GM18873 (cell line): ENCODE data around the gene GFPT1.
"Not testable (repeated sequence)": the region's sequence is repeated elsewhere in the genome, so short reads cannot be mapped to it uniquely, and the experiment has no call there.

ENCODE experiments used
- ATAC-seq: cut with Tn5 transposase; IDR thresholded peaks from one replicate; pipeline ENCODE4 v1.9.1; 2021; ENCODE audit warnings: mild to moderate bottlenecking, moderate library complexity, moderate number of reproducible peaks; ENCODE audit not compliant: unreplicated experiment, low FRiP score

GFPT1 gene

DNA sequence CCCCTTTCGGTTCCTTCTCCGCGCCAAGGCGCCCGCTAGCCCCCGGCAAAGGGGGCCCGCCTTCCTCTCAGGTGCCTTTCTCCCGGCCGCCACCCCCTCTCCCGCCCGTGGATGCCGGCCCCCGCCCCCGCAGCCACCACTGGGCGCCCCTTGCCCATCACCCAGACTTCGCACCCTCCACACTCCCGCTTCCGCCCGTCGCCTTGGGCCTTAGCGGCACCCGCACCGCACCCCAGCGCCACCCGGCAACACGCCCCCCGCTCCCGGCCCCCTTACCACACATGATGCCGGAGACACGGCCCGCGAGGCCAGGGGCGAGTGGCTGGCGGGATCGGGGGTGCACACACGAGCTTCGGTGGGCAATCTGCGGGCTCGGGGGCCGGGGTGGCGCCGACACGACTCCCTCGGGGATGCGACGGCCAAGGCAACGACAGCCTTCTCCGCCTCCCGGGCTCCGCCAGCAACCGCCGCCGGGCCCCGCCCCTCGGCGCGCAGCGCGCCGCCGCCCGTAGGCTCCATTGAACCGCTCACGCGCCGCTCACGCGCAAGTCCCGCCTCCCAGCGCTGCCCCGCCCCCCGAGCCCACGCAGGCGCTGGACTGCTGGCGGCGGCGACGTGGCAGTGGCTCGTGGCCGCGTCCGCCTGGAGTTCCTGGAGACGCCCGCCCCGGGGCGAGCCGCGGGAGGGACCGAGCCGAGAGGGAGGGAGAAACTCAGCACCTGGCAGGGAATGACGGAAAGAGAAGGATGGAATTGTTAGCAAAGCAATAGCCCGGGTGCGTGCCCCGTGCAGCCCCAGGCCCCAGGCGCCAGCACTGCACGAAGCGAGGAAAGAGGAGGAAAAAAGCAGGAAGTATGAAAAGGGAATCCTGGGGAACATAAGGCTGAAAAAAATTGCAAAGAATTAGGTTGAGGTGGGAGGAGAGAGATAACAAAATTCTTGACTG is at the start of gene GFPT1:
Gene GFPT1, minus strand, starts transcription at position 439 of the 946 bp plus-strand sequence. Its CDS starts 156 bp downstream, at position 283.
- ATAC-seq: peak; percentile 69

GRCh38 chr2:69436596-69436937 is 49.5 kb upstream of the GFPT1 start:
- ATAC-seq: peak; percentile 3

DNA sequence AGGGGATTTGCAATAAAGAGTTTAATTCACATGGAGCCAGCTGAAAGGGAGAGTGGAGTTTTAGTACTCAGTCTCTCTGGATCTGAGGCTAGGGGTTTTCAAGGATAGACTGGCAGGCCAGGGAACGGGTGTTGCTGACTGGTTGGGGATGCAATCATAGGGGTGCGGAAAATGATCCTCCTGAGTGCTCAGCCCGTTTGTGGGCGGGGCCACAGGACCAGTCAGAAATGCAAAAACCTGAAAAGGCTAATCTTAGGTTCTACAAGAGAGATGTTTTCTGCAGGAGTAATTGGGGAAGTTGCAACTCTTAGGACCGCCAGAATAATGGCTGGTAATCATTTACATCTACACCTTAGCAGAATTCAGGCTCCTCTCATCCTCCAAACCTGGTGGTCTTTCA is 47.7 kb upstream of the GFPT1 start:
- no peak for ATAC-seq

DNA sequence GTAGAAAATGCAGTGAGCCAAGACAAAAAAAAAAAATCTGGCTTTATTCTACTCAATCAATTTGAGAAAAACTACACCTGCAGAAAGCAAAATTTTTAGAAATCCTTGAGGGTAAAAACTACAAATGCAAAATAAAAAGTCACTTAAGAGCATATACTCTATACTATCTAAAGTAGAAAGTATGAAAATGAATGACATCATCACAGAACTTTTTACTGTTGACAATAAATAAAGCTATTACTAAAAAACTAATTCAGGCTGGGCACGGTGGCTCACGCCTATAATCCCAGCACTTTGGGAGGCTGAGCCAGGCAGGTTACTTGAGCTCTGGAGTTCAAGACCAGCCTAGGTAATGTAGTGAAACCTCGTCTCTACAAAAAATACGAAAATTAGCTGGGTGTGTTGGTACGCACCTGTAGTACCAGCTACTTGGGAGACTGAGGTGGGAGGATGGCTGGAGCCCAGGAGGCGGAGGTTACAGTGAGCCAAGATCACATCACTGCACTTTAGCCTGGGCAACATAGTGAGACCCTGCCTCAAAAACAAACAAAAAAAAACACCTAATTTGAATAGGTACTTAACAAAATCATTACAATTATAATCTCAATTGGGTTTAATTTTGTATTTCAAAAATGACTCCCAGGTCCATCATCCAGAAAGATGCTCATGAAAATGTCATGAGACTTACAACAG is 42.6 kb upstream of the GFPT1 start:
- ATAC-seq: no peak

DNA sequence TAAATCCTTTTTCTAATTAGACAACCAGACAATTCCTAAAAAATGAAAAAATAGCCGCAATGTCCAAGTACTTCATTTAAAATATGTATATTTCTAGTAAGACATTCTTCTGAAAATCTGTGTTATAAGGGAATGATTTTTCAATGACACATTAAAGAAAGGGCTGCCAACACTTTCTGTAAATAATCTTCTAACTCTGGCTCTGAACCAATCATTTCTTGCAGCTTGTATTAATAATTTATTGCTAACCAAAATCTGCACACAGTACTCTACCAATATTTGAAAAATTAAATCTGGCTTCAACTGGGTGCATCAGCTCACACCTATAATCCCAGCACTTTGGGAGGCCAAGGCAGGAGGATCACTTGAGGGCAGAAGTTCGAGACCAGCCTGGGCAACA is 42.0 kb upstream of the GFPT1 start:
- no peak for ATAC-seq

DNA sequence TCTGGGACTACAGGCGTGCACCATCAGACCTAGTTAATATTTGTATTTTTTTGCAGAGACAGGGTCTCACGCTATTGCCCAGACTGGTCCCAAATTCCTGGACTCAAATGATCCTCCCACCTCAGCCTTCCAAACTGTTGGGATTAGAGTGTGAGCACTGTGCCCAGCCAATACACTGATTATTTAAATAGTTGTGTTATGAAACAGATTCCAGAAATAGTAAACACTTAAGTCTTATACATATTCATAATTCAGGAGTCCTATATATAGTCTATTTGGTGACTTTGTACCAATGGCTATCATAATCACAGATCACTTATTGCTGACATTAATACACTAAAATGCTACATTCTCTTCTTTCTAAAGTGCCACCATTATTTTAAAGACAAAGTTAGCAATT is 37.4 kb upstream of the GFPT1 start:
- no peak for ATAC-seq

DNA sequence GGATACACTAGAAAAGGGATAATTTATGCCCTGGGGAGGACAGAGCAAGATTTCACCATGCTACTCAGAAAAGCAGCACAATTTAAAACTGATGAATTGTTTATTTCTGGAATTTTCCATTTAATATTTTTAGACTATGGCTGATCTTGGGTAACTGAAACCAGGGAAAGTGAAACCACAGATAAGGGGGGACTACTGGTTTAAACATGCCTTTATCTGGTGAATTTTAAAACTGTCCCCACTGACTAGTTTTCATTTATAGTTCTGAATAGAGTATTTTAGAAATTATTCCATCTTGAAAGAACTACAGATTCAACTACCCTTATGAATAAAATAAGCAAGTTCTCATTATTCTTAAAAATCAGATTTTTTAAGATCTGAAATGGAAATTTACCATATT is 35.2 kb upstream of the GFPT1 start:
- ATAC-seq: no peak

DNA sequence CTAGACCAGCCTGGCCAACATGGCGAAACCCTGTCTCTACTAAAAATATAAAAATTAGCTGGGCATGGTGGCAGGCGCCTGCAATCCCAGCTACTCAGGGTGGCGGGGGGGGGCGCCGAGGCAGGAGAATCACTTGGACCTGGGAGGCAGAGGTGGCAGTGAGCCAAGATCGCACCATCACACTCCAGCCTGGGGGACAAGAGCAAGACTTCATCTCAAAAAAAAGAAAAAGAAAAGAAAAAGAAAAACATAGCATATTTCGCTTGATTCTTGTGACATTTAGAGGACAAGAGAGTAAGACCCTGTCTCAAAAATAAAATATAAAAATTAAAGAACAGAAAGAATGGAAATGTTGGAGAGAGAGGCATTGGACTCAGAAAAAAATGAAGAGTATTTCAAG is 32.1 kb upstream of the GFPT1 start:
- not testable (repeated sequence) for ATAC-seq

DNA sequence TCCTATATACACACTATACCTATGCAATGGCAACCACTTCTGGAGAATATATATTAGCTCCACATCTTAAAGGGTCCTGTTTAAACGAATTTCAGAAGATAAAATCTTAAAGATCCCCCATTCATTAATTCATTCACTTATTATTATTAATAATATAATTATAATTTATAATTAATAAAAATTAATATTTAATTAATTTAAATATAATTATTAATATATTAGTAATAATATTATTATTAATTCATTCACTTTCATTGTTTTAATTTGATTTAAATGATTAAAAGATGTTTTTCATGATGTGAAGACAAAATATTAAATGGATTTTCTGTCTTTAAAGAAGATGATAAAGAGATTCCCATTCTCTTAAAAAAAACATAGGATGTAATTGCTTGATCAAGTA is 29.1 kb upstream of the GFPT1 start:
- no peak for ATAC-seq

DNA sequence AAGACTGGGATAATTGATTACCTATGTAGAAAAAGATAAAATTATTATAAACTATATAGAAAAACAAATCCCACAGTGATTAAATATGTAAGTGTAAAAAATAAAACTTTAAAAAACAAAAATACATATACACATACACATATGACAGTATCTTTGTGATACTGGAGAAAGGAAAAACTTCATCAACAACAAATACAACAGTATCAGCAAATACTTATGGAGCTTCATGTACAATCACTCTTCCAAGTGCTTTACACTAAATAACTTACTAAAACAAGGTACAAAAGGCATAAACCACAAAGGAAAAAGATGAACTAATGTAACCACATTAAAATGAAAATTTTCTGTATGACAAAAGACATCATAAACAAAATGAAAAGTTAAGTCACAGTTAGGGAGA is 24.1 kb upstream of the GFPT1 start:
- no peak for ATAC-seq

- no peak for ATAC-seq
These were observed 18.3 kb upstream of the GFPT1 start for GRCh38 chr2:69405306-69405705.

DNA sequence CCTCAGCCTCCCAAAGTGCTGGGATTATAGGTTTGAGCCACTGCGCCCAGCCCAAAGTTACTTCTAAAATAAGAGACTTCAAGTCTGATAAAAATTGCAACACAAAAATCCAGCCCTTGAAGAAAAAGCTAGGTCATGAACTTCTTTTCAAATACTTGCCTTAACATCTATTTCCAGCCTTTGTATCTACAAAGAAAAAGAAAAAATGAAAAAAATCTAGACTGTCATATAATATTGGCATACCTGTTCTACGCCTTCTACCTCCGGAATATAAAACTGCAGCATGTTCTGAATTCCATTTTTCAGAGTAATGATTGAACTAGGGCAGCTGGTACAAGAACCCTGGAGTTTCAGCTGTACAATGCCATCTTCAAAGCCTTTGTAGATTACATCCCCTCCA is 13.1 kb upstream of the GFPT1 start:
- no peak for ATAC-seq

- ATAC-seq: no peak
These were observed 10.2 kb upstream of the GFPT1 start for GRCh38 chr2:69397234-69397633.

GRCh38 chr2:69395866-69396265 is 8.8 kb upstream of the GFPT1 start:
- no peak for ATAC-seq

DNA sequence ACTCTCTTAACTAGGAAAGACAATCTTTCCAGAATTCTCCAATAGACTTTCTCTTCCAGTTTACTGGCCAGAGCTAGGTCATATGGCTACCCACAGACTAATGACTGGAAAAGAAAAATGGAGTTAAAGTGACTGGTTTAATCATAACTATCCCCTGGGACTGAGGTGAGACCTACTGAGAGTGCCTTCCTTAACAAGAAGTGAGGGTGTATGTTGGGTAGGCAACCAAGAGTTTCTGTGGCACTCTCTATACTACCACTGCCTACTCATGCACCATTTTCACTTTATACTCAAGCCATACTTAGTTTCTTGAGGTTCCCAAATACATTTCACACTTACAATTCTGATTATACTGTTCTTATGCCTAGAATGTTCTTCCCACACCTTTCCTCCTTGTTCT is 6.9 kb upstream of the GFPT1 start:
- ATAC-seq: no peak

DNA sequence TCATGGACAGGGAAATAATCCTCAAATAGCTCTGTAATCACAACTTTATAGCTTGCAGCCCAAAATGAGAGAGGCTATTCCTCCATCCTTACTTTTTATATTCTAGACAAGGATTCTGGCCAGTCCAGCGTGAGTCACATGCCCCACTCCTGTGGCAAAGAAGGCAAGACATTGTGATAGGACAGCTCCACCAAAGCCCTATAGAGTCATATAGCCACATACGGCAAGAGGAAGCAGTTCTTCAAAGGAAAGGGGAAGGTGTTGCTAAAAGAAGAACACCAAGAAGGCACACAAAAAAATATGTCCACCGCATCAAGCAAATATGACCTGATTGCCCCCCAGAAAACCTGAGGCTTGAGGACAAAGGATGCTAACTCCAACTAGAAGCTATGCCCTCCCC is 3.4 kb upstream of the GFPT1 start:
- no peak for ATAC-seq

DNA sequence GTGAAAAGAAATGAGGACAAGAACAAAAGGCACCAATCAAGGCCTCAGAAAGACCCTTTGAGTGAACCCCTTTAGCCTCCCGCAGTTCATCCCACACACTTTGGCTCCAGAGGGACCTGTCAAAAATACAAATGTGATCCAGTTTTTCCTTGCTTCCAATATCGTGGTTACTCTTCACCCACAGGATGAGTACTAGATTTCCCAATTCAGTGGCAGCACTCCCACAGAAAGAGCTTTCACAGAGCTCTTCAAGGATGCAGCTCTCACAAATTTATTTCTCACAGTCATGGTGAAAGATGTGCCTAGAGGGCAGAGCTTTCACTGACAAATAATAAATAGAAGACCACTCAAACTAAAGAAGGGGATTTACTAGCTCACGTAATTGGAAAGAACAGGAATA is 3.0 kb upstream of the GFPT1 start:
- no peak for ATAC-seq

DNA sequence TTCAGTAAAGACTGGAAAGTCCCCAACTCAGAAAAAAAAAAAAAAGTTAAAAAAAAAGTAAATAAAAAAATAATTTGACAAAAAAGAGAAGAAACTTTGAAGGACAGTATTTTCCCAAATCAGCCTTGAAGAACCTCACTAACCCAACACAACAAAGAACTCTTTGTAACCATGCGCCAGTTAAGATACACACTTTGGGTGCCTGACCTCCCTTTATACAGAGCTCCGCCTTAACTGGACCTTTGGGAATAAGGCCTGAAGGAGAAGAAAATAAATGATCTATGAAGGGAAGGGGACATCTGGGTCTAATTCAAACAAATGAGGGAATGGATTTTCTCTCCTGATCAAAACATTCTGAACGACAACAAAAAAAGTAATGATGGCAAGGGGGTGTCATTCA is 2.2 kb upstream of the GFPT1 start:
- ATAC-seq: no peak

- ATAC-seq: no peak
These were observed 899 bp upstream of the GFPT1 start for GRCh38 chr2:69387770-69388481.

- ATAC-seq: peak; percentile 23
These were observed 667 bp downstream of the GFPT1 start for GRCh38 chr2:69386360-69386759.

DNA sequence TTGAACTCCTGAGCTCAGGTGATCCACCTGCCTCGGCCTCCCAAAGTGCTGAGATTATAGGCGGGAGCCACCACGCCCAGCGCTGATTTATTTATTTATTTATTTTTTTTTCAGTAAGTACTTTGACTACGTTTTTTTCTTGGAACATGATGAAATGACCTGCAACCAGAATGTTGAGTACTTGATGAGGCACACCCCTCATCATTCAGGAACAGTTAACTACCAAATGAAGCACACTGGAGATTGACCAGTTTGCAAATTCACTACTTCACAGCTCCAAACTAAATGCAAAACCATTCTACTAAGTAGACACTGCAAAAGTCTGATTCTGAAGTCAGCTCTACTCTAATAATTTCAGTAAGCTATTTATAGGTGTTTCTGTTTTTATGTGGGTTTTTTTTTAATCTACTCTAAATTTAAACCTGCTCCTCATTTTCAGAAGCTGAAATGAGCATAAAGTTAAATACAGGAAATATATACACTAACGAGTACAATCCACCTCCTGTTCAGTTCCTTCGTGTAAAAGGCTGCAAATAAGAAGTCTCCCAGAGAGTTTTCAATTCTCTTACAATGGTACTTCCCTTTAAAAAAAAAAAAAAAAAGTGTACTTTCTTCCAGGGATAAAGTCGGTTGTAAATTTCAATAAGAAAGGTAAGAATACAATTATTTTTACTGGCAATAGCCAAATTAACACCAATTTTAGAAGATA is 1.4 kb downstream of the GFPT1 start:
- no peak for ATAC-seq
